Measurements from ENCODE around the gene RHOF. TPM values are rescaled to one million over a fixed set of nuclear protein-coding genes. Genes with fewer than 3 reads are reported as not detected.

RHOF gene
- total RNA-seq, 1 experiment from 2014 or later: 29.1 TPM

- Histone ChIP-seq H3K79me1 (ENCODE audit: insufficient read depth, low read depth, low read length, poor library complexity, severe bottlenecking) (no peaks in the 10 kb centered on the region), H3K4ac (ENCODE audit: low read depth, low read length) (no peak overlapping the region), H4K5ac (ENCODE audit: insufficient read length, low read depth, low read length) (no peak overlapping the region), H3K23me2 (ENCODE audit: insufficient read length, low read depth, low read length, poor library complexity, severe bottlenecking) (no peaks in the 10 kb centered on the region), H4K8ac (replicated peaks; ENCODE audit: insufficient read length, low read depth, low read length) (no peak overlapping the region), H3K27me3 (ENCODE audit: insufficient read depth, low read length) (no peaks in the 10 kb centered on the region), H3K14ac (ENCODE audit: insufficient read depth, low read length) (peak overlapping the region; percentile 86; the same call in 1 of the 2 replicates), H3K79me2 (ENCODE audit: insufficient read depth, low read length) (no peaks in the 10 kb centered on the region), H2BK120ac (ENCODE audit: low read depth, low read length, poor library complexity, severe bottlenecking) (no peak overlapping the region), H2BK12ac (ENCODE audit: insufficient read length, low read depth, low read length) (no peak overlapping the region), H3K18ac (ENCODE audit: insufficient read length, low read depth, low read length) (no peak overlapping the region), H3K4me2 (ENCODE audit: insufficient read depth, insufficient read length, low read length) (peak overlapping the region; percentile 71), H2BK15ac (ENCODE audit: low read depth, low read length) (no peak overlapping the region), H3K4me1 (ENCODE audit: insufficient read depth, low read length) (no peaks in the 10 kb centered on the region), H3K27ac (ENCODE audit: insufficient read length, low read depth, low read length) (no peak overlapping the region), H3K9ac (ENCODE audit: extremely low read depth, insufficient read length, low read length) (peak overlapping the region; percentile 71), H3T11ph (ENCODE audit: low read length) (no peak overlapping the region), H4K20me1 (ENCODE audit: control insufficient read depth, insufficient read depth, insufficient read length) (peaks cover 3% of the 10 kb centered on the region), H2BK5ac (ENCODE audit: insufficient read length, low read length) (no peak overlapping the region), H3K9me3 (ENCODE audit: control insufficient read depth, low read depth, low read length) (no peaks in the 10 kb centered on the region), H2BK20ac (ENCODE audit: low read depth, low read length, poor library complexity, severe bottlenecking) (no peak overlapping the region), H4K91ac (ENCODE audit: insufficient read length, low read depth, low read length) (no peak overlapping the region), H3K56ac (ENCODE audit: insufficient read length, low read depth, low read length) (no peak overlapping the region), H3K23ac (ENCODE audit: insufficient read length, low read depth, low read length) (no peak overlapping the region), H2AFZ (ENCODE audit: low read length) (no peak overlapping the region), H2AK5ac (ENCODE audit: insufficient read length, low read length) (no peak overlapping the region)
- DNase-seq: peak; percentile 14
- Mint-ChIP-seq H3K27ac (peak overlapping the region; percentile 88 to 99 (median 99); a peak in 3 of 7 replicates), H3K4me1 (peaks cover 13 to 21% of the 10 kb centered on the region in 2 experiments), H3K36me3 (ENCODE audit: insufficient read depth in 1 of 3, low read depth in 3 of 3) (no peaks in the 10 kb centered on the region), H3K4me3 (peak overlapping the region; percentile 92 to 98), H3K9me3 (no peaks in the 10 kb centered on the region; a peak in 2 of 5 replicates), H3K27me3 (ENCODE audit: low read depth) (peaks cover 15% of the 10 kb centered on the region)
- TF ChIP-seq CTCF (conservative IDR thresholded peaks at IDR 0.05): no peak
- WGBS (ENCODE audit: extremely low coverage, insufficient read length, low lambda C conversion rate): no CpG with 5 or more reads among the region's 24 CpGs
Measured at GRCh38 chr12:121839993-121840761, 46.7 kb upstream of the RHOF start.
